Keratinocyte (primary cell): ENCODE results near the gene PCDHAC2. TPM values are rescaled to one million over a fixed set of nuclear protein-coding genes. Genes with fewer than 3 reads are reported as not detected.

Experiments used
- DNase-seq: peaks from one replicate; pipeline ENCODE4 v3.0.0-alpha.2; 2011; ENCODE audit warnings: low read depth, missing footprints, low spot score
- FAIRE-seq: peaks from 2 replicates; lab custom pipeline; 2011; peaks lifted over from hg19 to GRCh38; lab: Jason Lieb, UNC
- H2AFZ ChIP-seq: 2 replicates; pipeline ENCODE4 v1.6.0; 2012; ENCODE audit warnings: low read length, control low read depth, inconsistent platforms; ENCODE audit not compliant: control insufficient read depth
- H3K27ac ChIP-seq: 2 replicates; pipeline ENCODE4 v1.5.1; 2011; ENCODE audit warnings: low read length; ENCODE audit not compliant: control insufficient read depth, insufficient read depth
- H3K27me3 ChIP-seq: 3 replicates; pipeline ENCODE4 v1.6.0; 2011; ENCODE audit warnings: low read length; ENCODE audit not compliant: control insufficient read depth, insufficient read depth; ENCODE audit errors: extremely low read depth
- H3K36me3 ChIP-seq, 2 experiments: 2 replicates in 1 of 2; 3 replicates in 1 of 2; pipeline ENCODE4 v1.5.1; 2011; ENCODE audit warnings: low read length in 2 of 2, mild to moderate bottlenecking in 1 of 2; ENCODE audit not compliant: control insufficient read depth in 2 of 2, insufficient read depth in 2 of 2; ENCODE audit errors: extremely low read depth in 1 of 2
- H3K4me1 ChIP-seq: 3 replicates; pipeline ENCODE4 v1.5.1; 2011; ENCODE audit warnings: low read length; ENCODE audit not compliant: control insufficient read depth, insufficient read depth; ENCODE audit errors: extremely low read depth
- H3K4me2 ChIP-seq: 3 replicates; pipeline ENCODE4 v1.6.0; 2011; ENCODE audit warnings: low read depth, low read length; ENCODE audit not compliant: control insufficient read depth, insufficient read depth; ENCODE audit errors: extremely low read depth
- H3K4me3 ChIP-seq, 3 experiments: fragments of 200-600 bp in 1 of 3; sonication (generic) in 1 of 3; 2 replicates in 2 of 3; 3 replicates in 1 of 3; pipeline ENCODE4 v1.5.1; 2011 to 2016; ENCODE audit warnings: low read length in 3 of 3, mild to moderate bottlenecking in 3 of 3, control low read depth in 2 of 3, inconsistent platforms in 1 of 3, low read depth in 1 of 3, mixed read lengths in 1 of 3, mixed run types in 1 of 3, moderate library complexity in 1 of 3; ENCODE audit not compliant: control insufficient read depth in 2 of 3, insufficient read depth in 2 of 3; ENCODE audit errors: extremely low read depth in 1 of 3
- H3K79me2 ChIP-seq: 2 replicates; pipeline ENCODE4 v1.6.0; 2012; ENCODE audit warnings: low read length; ENCODE audit not compliant: control insufficient read depth, insufficient read depth
- H3K9ac ChIP-seq: 3 replicates; pipeline ENCODE4 v1.6.0; 2011; ENCODE audit warnings: low read length; ENCODE audit not compliant: control insufficient read depth, insufficient read depth; ENCODE audit errors: extremely low read depth
- H3K9me1 ChIP-seq: 3 replicates; pipeline ENCODE4 v1.6.0; 2011; ENCODE audit warnings: low read length; ENCODE audit not compliant: control insufficient read depth, insufficient read depth; ENCODE audit errors: extremely low read depth
- H3K9me3 ChIP-seq: 2 replicates; pipeline ENCODE4 v1.5.1; 2012; ENCODE audit warnings: low read depth, low read length; ENCODE audit not compliant: control insufficient read depth
- H4K20me1 ChIP-seq: 3 replicates; pipeline ENCODE4 v1.6.0; 2011; ENCODE audit warnings: low read length; ENCODE audit not compliant: control insufficient read depth, insufficient read depth; ENCODE audit errors: extremely low read depth
- CTCF ChIP-seq, 3 experiments: IDR thresholded peaks in 1 of 3; conservative IDR thresholded peaks in 1 of 3; optimal IDR thresholded peaks in 1 of 3; 2 replicates in 2 of 3; 3 replicates in 1 of 3; pipeline versions ENCODE3 to v1.5.1; 2011; ENCODE audit warnings: low read length in 3 of 3, mild to moderate bottlenecking in 3 of 3, moderate library complexity in 2 of 3, control low read depth in 1 of 3, inconsistent platforms in 1 of 3; ENCODE audit not compliant: insufficient read depth in 2 of 3; ENCODE audit errors: extremely low read depth in 1 of 3
- EZH2 ChIP-seq: IDR thresholded peaks from one replicate; pipeline ENCODE4 v1.6.1; 2012; ENCODE audit warnings: inconsistent platforms, mild to moderate bottlenecking, low read length, moderate library complexity
- dilution Hi-C: fragments of 300-500 bp; cut with MboI; formaldehyde crosslinking; loops from one replicate; pipeline ENCODE4 v1.7.0; 2020; ENCODE audit warnings: low sequenced_read_pairs; ENCODE audit not compliant: extremely low pct_ligation_motif_present
- polyA plus RNA-seq, 5 experiments: library from polyadenylated mRNA; depleted of rRNA in 3 of 5; stranded (reverse) in 3 of 5; stranded (forward) in 1 of 5; unstranded in 1 of 5; fragments of >200 nt; gene quantifications; 1 replicate in 1 of 5; 2 replicates in 3 of 5; 3 replicates in 1 of 5; pipeline versions ENCODE4 v1.2.1 to v1.2.3, GENCODE V29; 2011 to 2012; ENCODE audit warnings: missing spikeins in 2 of 5, low read depth in 1 of 5, low replicate concordance in 1 of 5

The PCDHAC2 gene
- polyA plus RNA-seq, 1 donor (not counting 4 experiments of a cell fraction or from before 2014, with no cell fraction given), result 2.1 TPM

- H3K79me2 ChIP-seq, result no peaks in the 10 kb centered on the region
- DNase-seq, result no peak
- H3K9me1 ChIP-seq, result no peaks in the 10 kb centered on the region
- H3K4me1 ChIP-seq, result no peaks in the 10 kb centered on the region
- no peaks in the 10 kb centered on the region for H4K20me1 ChIP-seq
- no peaks in the 10 kb centered on the region for H3K27me3 ChIP-seq
- no peak overlapping the region for H3K9ac ChIP-seq
- no peak overlapping the region for H3K4me2 ChIP-seq
- TF ChIP-seq CTCF (optimal IDR thresholded peaks at IDR 0.05 in 1 of 3, IDR thresholded peaks at IDR 0.05 in 1 of 3, conservative IDR thresholded peaks at IDR 0.05 in 1 of 3; ENCODE audit: extremely low read depth in 1 of 3, insufficient read depth in 2 of 3, low read length in 3 of 3) (no peak), EZH2 (no peak)
- H3K36me3 ChIP-seq, result no peaks in the 10 kb centered on the region
- H3K27ac ChIP-seq, result no peak overlapping the region
- no peak overlapping the region for H2AFZ ChIP-seq
- no peaks in the 10 kb centered on the region for H3K9me3 ChIP-seq
- dilution Hi-C loops, result no loop called here
- H3K4me3 ChIP-seq, result no peak overlapping the region
- no peak for FAIRE-seq
Measured at GRCh38 chr5:140973550-140973949, 7.3 kb downstream of the PCDHAC2 start.

- no peak for DNase-seq
- no peak overlapping the region for H3K9ac ChIP-seq
- H2AFZ ChIP-seq, result no peak overlapping the region
- dilution Hi-C loops, result no loop called here
- no peaks in the 10 kb centered on the region for H4K20me1 ChIP-seq
- no peaks in the 10 kb centered on the region for H3K4me1 ChIP-seq
- H3K36me3 ChIP-seq, result no peaks in the 10 kb centered on the region
- no peaks in the 10 kb centered on the region for H3K27me3 ChIP-seq
- peak; percentile 29 for FAIRE-seq
- H3K9me3 ChIP-seq, result no peaks in the 10 kb centered on the region
- no peak overlapping the region for H3K27ac ChIP-seq
- no peak overlapping the region for H3K4me2 ChIP-seq
- no peak overlapping the region for H3K4me3 ChIP-seq
- no peaks in the 10 kb centered on the region for H3K79me2 ChIP-seq
- TF ChIP-seq EZH2, result no peak
- no peak for TF ChIP-seq CTCF (optimal IDR thresholded peaks at IDR 0.05 in 1 of 3, IDR thresholded peaks at IDR 0.05 in 1 of 3, conservative IDR thresholded peaks at IDR 0.05 in 1 of 3; ENCODE audit: extremely low read depth in 1 of 3, insufficient read depth in 2 of 3, low read length in 3 of 3)
- no peaks in the 10 kb centered on the region for H3K9me1 ChIP-seq
Measured at GRCh38 chr5:140977003-140977402, 10.7 kb downstream of the PCDHAC2 start.
